GM19452 (cell line): ENCODE measurements around the gene UNKL.

Source experiments
- ATAC-seq: cut with Tn5 transposase; IDR thresholded peaks from one replicate; pipeline ENCODE4 v1.9.1; 2021; ENCODE audit not compliant: unreplicated experiment

UNKL gene

DNA sequence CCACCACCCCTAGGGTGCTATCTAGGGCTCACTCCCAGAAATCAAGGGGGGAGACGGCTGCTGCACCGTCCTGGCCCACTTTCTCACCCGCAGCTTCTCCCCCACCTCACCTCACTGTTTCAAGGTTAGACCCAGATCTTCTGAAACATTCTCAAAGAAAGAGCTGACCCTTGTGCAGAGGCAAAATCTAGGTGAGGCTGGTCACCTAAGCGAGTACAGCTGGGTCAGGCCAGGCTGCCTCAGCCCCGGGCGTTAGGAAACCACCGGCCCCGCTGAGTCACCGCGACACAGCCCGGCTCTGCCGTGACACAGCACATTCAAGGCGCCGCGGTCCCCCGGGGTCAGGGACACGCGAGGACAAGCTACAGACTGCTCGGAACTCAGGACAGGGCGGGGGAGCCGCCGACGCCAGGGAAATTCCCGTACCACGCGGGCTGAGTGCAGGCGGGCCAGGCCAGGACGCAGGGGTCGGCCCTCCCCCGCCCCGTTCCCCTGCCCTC lies 35.6 kb downstream of the UNKL start:
- ATAC-seq: no peak

GRCh38 chr16:1378087-1378803 lies 36.3 kb downstream of the UNKL start:
- ATAC-seq: no peak

DNA sequence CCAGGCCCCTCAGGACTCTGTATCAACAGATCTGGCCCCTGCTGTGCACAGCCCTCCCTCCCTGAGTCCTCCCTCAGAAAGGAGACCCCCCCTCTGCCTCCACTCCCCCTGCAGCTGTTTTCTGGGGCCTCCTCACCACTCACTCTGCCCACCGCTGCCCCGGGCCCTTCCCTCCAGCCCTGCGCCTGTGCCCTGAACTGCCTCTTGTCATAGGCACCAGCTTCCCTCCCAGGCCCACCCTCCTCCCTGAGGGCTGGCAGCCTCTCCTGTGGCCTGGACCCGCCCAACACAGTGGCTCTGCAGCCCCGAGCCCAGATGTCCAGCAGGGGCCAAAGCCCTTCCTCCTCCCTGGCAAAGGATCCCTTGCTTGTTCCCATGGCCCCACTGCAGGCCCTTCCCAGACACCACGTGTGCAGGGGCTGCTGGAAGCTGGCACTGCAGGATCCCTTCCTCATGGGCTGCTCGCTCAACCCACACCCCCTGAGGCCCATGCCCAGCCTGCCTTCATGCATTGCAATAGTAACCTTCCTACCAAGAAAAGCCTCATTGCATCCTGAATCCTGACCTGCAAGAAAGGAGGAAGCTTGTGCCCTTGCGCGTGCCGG lies 37.0 kb downstream of the UNKL start:
- no peak for ATAC-seq

GRCh38 chr16:1375741-1376410 lies 38.6 kb downstream of the UNKL start:
- no peak for ATAC-seq

GRCh38 chr16:1375298-1375640 lies 39.2 kb downstream of the UNKL start:
- ATAC-seq: no peak

DNA sequence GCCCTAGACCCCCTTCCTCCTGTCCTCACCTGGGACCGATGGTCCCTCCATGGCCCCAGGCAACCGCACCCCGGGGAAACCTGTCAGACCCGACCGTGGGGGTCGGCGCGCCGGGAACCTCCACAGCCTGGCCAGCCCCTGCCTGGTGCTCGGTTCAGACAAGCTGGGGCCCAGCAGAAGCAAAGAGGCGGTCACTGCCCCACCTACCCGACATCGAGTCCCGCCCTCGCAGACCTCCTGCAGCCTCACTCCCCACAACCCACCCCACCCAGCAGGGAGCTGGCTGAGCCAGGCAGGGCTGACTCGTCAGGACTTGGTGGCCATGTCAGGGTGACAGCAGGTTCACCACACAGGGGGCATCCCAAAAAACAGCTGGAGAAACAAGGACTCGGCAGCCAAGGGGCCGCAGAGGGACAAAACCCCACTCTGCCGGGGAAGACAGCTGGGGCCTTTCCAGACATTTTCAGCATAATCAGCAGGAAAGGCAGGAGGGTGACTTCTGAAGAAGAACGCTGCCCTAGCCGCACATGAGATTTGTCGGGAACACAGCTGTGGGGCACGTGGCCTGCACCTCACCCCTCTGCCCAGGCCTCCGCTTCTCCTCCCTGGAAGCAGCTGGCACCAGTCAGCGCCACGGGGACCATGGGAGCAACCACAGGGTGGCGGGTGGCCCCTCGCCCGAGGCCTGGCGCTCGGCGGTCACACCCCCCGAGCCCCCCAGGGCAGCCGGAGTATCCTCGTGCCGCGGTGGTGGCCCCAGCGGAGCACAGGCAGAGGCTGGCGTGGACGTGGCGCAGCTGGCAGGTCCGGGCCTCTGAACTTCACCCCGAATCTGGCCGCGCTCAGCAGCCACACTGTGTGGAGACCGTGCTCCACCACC lies 39.8 kb downstream of the UNKL start:
- no peak for ATAC-seq

DNA sequence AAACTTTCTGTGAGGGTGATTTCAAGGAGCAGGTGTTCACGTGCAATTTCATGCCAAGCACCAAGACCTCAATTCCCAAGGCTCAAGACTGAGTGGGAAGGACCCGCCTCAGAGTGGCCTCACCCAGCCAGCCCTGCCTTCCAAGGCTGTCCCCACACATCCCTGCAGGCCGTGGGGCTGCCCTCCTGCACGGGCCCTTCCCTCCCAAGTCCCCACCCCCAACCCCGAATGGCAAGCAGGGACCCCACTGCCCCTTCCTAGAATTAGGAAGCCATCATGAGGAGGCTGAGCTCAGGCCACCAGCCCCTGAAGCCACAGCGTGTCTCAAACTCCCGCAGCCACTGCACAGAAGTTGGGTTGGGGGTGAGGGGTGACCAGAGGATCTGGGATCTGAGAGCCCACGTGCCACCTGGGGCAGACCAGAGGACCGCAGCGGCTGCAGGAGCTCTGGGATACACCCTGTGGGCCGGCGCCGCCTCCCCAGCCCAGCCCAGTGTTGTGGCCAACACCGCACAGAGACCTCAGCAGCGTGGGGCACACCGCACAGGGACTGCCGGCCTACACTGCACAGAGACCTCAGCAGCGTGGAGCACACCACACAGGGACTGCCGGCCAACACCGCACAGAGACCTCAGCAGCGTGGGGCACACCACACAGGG lies 42.1 kb downstream of the UNKL start:
- ATAC-seq: no peak

DNA sequence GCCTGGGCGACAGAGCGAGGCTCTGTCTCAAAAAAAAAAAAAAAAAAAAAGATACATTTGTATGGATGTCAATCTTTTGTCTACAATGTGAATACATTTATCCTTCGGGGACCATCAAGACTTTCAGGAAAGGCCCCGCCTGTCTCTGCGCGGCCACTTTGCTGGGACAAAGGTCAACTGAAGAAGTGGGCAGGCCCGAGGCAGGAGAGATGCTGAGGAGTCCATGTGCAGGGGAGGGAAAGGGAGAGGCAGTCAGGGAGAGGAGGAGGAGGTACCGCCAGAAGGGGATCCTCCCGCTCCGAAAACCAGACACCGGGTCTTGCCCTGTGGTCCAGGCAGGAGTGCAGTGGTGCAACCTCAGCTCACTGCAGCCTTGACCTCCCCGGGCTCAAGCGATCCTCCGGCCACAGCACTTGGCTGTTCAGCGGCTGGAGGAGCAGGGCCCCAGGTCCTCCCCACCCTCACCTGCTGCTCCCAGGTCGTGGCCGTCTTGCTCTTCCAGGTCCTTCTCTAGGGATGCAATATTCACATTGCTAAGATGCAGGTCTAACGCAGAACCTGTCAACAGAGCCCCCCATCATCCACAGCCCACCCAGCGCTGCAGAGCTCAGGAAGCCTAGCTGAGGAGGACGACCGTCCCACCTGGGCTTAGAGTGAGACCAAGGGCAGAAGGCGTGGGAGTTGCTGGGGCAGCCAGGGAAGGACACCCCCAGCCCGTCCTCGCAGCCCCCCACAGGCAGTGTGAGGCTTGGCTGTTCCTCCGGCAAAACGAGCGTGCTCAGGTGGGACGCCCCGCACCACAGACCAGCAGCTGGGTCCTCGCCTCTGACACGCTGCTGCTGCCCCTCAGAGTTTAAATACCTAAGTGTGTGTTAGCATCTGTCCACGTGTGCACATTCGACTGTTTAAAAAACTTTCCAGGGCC lies 43.2 kb downstream of the UNKL start:
- ATAC-seq: no peak

GRCh38 chr16:1367486-1368174 lies 46.9 kb downstream of the UNKL start:
- ATAC-seq: no peak

DNA sequence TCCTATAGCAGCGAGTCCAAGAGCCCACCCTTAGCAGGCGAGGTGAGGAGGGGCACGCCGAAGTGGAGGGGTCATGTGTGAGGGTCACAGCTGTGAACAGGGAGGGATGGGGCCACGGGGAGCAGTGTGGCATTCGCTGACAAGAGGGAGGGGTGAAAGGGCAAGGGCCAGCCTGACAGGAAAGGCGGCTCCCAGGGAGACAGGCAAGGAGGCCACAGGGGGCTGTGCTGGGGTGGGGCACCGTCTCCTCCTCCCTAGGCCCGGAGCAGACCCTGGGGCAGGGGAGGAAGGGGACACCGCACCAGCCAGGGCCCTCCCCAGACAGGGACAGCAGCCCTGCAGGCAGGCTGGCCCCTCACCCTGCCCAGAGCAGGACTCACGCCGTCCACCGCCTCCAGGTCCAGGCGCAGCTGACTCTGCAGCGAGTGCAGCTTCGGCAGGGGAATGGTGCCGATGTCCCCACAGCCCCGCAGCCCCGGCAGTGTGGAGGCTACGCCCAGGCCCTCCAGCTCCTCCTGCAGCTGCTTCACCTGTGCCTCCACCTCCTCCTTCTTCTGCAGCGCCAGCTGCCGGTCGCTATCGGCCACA lies 47.7 kb downstream of the UNKL start:
- no peak for ATAC-seq

DNA sequence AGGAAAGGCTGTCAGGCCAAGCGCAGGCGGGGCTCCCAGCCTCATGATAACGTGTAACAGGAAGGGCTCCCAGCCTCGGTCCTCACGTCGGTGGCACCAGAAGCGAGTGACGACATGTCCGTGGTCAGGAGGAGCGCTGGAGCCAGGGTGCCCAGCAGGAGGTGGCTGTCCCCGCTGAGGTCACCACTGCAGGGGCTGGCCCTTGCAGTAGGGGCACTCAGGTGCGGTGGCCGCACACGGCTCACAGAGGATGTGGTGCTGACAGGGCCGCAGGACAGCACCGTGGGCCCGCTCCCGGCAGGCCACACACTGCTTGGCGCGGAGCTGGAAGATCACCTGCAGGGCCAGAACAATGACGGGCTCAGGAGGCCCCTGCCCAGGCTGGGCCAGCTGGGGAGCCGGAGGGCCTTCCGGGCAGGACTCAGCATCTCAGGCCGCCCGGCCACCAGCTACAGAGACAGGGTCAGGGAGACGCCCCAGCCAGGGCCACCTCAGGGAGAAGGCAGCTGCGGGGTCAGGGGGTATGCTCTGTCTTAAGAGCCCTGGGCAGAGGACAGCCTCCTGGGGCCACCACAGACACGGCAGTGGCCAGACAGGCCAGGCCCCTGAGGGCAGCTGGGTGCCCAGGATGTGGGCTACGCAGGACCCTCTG lies 48.3 kb downstream of the UNKL start:
- ATAC-seq: no peak

- ATAC-seq: no peak
These were observed 50.0 kb downstream of the UNKL start for GRCh38 chr16:1364510-1364909.

GRCh38 chr16:1363501-1364041 lies 50.9 kb downstream of the UNKL start:
- ATAC-seq: no peak

- ATAC-seq: no peak
These were observed 51.7 kb downstream of the UNKL start for GRCh38 chr16:1362807-1363206.

- ATAC-seq: no peak
These were observed 52.7 kb downstream of the UNKL start for GRCh38 chr16:1361685-1362360.

- no peak for ATAC-seq
These were observed 56.5 kb downstream of the UNKL start for GRCh38 chr16:1357906-1358566.
